NT2/D1 (cell line): ENCODE results near the gene IGFBP5.

Experiments
- DNase-seq: peaks from one replicate; pipeline ENCODE4 v3.0.0-alpha.2; 2011; ENCODE audit warnings: low read depth, low spot score
- H3K27me3 ChIP-seq: 2 replicates; pipeline ENCODE4 v1.6.0; 2011; ENCODE audit warnings: mild to moderate bottlenecking; ENCODE audit not compliant: insufficient read length, insufficient read depth
- H3K36me3 ChIP-seq: 2 replicates; pipeline ENCODE4 v1.6.1; 2011; ENCODE audit warnings: mild to moderate bottlenecking, low read length, mixed read lengths; ENCODE audit not compliant: insufficient read depth, insufficient read length
- H3K4me1 ChIP-seq: 2 replicates; pipeline ENCODE4 v1.5.1; 2011; ENCODE audit not compliant: insufficient read depth, insufficient read length
- H3K4me3 ChIP-seq: 2 replicates; pipeline ENCODE4 v1.5.1; 2011; ENCODE audit warnings: low read depth; ENCODE audit not compliant: insufficient read length
- H3K9ac ChIP-seq: 2 replicates; pipeline ENCODE4 v1.6.0; 2011; ENCODE audit warnings: low read depth; ENCODE audit not compliant: insufficient read length
- H3K9me3 ChIP-seq: 2 replicates; pipeline ENCODE4 v1.5.1; 2011; ENCODE audit warnings: mild to moderate bottlenecking, low read length; ENCODE audit not compliant: insufficient read depth
- SUZ12 ChIP-seq: IDR thresholded peaks from 2 replicates; pipeline ENCODE4 v1.6.1; 2011; ENCODE audit not compliant: insufficient read length, insufficient read depth; ENCODE audit errors: extremely low read depth
- YY1 ChIP-seq: IDR thresholded peaks from 2 replicates; pipeline ENCODE4 v1.6.1; 2011; ENCODE audit not compliant: insufficient read length, insufficient read depth
- ZNF274 ChIP-seq: IDR thresholded peaks from 2 replicates; pipeline ENCODE4 v1.6.1; 2011; ENCODE audit warnings: mild to moderate bottlenecking, low read depth, low read length

The IGFBP5 gene

GRCh38 chr2:216736326-216736725 lies 41.0 kb upstream of the IGFBP5 start:
- no peak for DNase-seq
- no peak for TF ChIP-seq YY1
- no peak for TF ChIP-seq SUZ12
- no peak for TF ChIP-seq ZNF274
- H3K9me3 ChIP-seq = no peaks in the 10 kb centered on the region
- no peaks in the 10 kb centered on the region for H3K4me1 ChIP-seq
- H3K27me3 ChIP-seq = no peaks in the 10 kb centered on the region
- H3K9ac ChIP-seq = no peak overlapping the region
- no peak overlapping the region for H3K4me3 ChIP-seq
- no peaks in the 10 kb centered on the region for H3K36me3 ChIP-seq

- H3K9me3 ChIP-seq = no peaks in the 10 kb centered on the region
- no peaks in the 10 kb centered on the region for H3K4me1 ChIP-seq
- no peak for DNase-seq
- no peaks in the 10 kb centered on the region for H3K36me3 ChIP-seq
- TF ChIP-seq ZNF274 = no peak
- TF ChIP-seq SUZ12 = no peak
- no peak for TF ChIP-seq YY1
- H3K4me3 ChIP-seq = no peak overlapping the region
- no peak overlapping the region for H3K9ac ChIP-seq
- H3K27me3 ChIP-seq = peaks cover 2% of the 10 kb centered on the region
Measured at GRCh38 chr2:216735668-216736067, 40.3 kb upstream of the IGFBP5 start.

GRCh38 chr2:216735086-216735485 lies 39.7 kb upstream of the IGFBP5 start:
- no peak for TF ChIP-seq YY1
- peaks cover 5% of the 10 kb centered on the region for H3K27me3 ChIP-seq
- no peaks in the 10 kb centered on the region for H3K4me1 ChIP-seq
- no peaks in the 10 kb centered on the region for H3K9me3 ChIP-seq
- DNase-seq = no peak
- H3K9ac ChIP-seq = no peak overlapping the region
- no peaks in the 10 kb centered on the region for H3K36me3 ChIP-seq
- H3K4me3 ChIP-seq = no peak overlapping the region

DNA sequence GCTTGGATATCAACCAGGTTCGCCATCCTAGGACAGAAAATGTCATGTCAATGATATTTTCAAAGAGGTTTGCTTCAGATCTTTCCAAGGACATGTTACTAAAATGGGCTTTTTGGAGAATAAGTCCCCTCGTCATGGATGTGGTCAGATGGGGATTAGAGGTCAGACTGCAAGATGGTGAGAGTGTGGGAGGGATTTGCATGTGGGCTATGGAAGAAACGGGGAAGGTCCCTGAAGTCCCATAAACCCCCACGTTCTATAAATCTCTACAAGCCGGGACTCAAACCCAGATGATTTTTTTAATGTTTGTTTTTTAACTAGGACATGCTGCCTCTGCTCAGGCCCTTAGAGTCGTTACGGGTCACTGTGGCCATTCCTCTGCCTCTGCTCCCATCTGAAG lies 37.7 kb upstream of the IGFBP5 start:
- H3K4me3 ChIP-seq = no peak overlapping the region
- H3K9ac ChIP-seq = no peak overlapping the region
- TF ChIP-seq ZNF274 = no peak
- no peak for TF ChIP-seq SUZ12
- TF ChIP-seq YY1 = no peak
- H3K9me3 ChIP-seq = no peaks in the 10 kb centered on the region
- DNase-seq = no peak
- peaks cover 5% of the 10 kb centered on the region for H3K27me3 ChIP-seq
- no peaks in the 10 kb centered on the region for H3K36me3 ChIP-seq
- no peaks in the 10 kb centered on the region for H3K4me1 ChIP-seq

DNA sequence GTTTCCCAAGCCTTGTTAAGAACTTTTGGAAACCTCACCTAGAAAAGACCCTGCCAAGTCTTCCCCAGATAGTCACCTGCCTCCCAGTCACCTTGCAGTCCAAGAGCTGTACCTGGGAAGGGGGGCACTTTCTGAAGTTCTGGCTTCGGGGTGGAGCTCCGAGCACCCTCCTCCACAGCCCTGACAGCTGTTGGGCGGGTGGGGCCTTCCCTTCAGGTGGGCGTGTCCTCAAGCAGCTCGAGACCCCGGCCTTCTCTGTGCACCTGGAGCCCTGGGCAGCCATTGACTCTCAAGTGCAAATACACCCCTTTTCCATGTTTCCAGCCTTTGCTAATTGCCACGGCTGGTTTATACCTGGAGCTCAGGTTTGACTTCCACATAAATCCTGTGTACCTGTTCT lies 37.0 kb upstream of the IGFBP5 start:
- no peak overlapping the region for H3K9ac ChIP-seq
- DNase-seq = no peak
- H3K4me3 ChIP-seq = no peak overlapping the region
- H3K27me3 ChIP-seq = peaks cover 5% of the 10 kb centered on the region
- no peaks in the 10 kb centered on the region for H3K9me3 ChIP-seq
- TF ChIP-seq YY1 = no peak
- TF ChIP-seq ZNF274 = no peak
- no peak for TF ChIP-seq SUZ12
- H3K4me1 ChIP-seq = no peaks in the 10 kb centered on the region
- H3K36me3 ChIP-seq = no peaks in the 10 kb centered on the region

GRCh38 chr2:216731465-216731864 lies 36.1 kb upstream of the IGFBP5 start:
- H3K4me3 ChIP-seq = no peak overlapping the region
- H3K9ac ChIP-seq = no peak overlapping the region
- peaks cover 5% of the 10 kb centered on the region for H3K27me3 ChIP-seq
- DNase-seq = no peak
- no peaks in the 10 kb centered on the region for H3K9me3 ChIP-seq
- no peaks in the 10 kb centered on the region for H3K4me1 ChIP-seq
- no peak for TF ChIP-seq ZNF274
- TF ChIP-seq SUZ12 = no peak
- no peak for TF ChIP-seq YY1
- H3K36me3 ChIP-seq = no peaks in the 10 kb centered on the region

GRCh38 chr2:216730871-216731270 lies 35.5 kb upstream of the IGFBP5 start:
- Histone ChIP-seq H3K36me3 (no peaks in the 10 kb centered on the region), H3K27me3 (peaks cover 5% of the 10 kb centered on the region), H3K9ac (no peak overlapping the region), H3K9me3 (no peaks in the 10 kb centered on the region), H3K4me3 (no peak overlapping the region), H3K4me1 (no peaks in the 10 kb centered on the region)
- no peak for TF ChIP-seq YY1
- no peak for TF ChIP-seq ZNF274
- no peak for TF ChIP-seq SUZ12
- DNase-seq = no peak
